ENCODE measurements around the gene PTCHD1. TPM values are rescaled to one million over a fixed set of nuclear protein-coding genes. Genes with fewer than 3 reads are reported as not detected.

The PTCHD1 gene
- polyA plus RNA-seq, 6 donors from 2014 or later, result not detected

DNA sequence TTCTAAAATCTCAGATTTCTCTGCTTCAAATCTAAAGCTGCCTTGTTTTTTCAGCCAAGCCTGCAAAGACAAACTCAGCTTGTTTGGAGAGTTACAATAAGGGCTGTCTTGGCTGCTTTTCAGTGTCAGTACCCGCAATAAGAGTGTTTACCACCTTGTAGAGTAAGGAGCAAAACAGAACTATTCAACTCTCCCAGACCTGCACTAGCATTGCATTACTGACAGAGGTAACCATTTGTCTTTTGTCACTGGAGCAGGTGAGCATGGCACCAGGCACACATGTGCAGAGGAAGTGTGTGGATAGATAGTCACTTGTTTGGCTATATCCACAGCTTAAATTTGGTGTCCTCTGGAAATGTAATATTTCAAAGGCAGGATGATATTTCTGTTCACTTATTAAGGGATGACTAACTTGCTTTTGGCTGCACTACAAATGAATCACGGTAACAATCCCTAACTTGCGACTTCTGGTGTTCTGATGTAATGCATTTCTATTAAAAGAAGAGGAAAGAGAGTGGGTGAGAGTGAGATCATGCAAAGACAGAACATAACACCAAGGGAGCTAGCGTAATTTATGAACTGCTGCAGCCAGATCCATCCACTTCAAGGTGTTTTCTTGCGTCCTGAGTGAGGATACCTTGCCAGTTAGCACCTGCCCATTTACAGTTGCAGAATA lies 38.6 kb downstream of the PTCHD1 start:
- DNase-seq, result no peak
- peaks cover 0 to 3% (median 0%) of the 10 kb centered on the region in 7 donors for H3K9me3 Mint-ChIP-seq
- H3K4me3 Mint-ChIP-seq, result no peak overlapping the region
- H3K27me3 Mint-ChIP-seq, result peaks cover 0 to 21% (median 0%) of the 10 kb centered on the region in 3 donors
- H3K27ac Mint-ChIP-seq, result no peak overlapping the region
- no peak for ATAC-seq (ENCODE audit: low read depth in 2 of 2)
- no peaks in the 10 kb centered on the region for H3K36me3 Mint-ChIP-seq
- no peaks in the 10 kb centered on the region for H3K4me1 Mint-ChIP-seq

- Mint-ChIP-seq H3K27ac (peak overlapping the region in 1 of 6 donors; percentile 51), H3K9me3 (peaks cover 0 to 2% (median 0%) of the 10 kb centered on the region in 7 donors)
These were observed 39.6 kb downstream of the PTCHD1 start for GRCh38 chrX:23374291-23374690.

DNA sequence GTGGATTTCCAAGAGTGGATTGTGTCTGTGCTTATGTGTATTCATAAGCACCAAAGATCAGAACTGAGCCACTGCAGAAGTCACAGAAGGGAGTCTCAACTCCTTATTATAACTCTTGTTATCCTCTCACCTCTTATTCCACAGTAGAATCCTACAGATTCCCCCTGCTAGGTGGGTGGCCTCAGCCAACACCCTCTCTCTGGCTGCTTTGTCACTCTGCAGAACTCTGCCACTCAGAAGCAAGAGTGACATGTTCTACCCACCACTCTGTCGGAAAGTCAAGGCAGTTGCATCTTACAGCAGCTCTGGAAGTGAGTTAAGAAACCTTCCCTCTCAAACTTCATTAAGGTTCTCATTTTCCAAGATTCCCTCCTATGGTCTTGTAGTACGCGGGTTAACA lies 41.9 kb downstream of the PTCHD1 start:
- Mint-ChIP-seq H3K4me3 (no peak overlapping the region), H3K36me3 (no peaks in the 10 kb centered on the region)
- no peak for ATAC-seq (ENCODE audit: low read depth in 2 of 2)

More at GRCh38 chrX:23374291-23374690, 39.6 kb downstream of the PTCHD1 start:
- DNase-seq (no peak), ATAC-seq (ENCODE audit: low read depth in 2 of 2) (no peak)
- Mint-ChIP-seq H3K36me3 (no peaks in the 10 kb centered on the region), H3K4me3 (peak overlapping the region in 1 of 8 donors; percentile 42), H3K4me1 (no peaks in the 10 kb centered on the region), H3K27me3 (peaks cover 0 to 21% (median 0%) of the 10 kb centered on the region in 3 donors)

DNA sequence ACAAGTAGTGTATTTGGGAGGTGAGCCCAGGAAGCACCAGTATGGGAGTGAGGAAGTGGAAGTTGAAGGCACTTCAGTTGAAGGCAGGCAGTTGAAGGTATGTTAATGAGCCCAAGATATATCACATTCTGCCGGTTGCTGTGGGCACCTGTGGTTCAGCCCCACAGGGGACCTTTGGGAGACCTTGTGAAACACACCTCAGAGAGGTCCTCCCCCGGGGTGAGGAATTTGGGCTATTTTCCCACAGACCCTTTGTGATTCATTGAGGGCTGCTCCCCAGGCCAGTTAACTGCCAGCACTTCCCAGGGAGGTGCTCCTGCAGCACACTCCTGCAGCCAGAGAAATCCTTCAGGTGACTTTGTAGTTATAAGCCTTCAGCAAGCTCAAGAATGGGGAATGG lies 45.9 kb downstream of the PTCHD1 start:
- peaks cover 0 to 33% (median 6%) of the 10 kb centered on the region in 3 donors for H3K27me3 Mint-ChIP-seq
- H3K36me3 Mint-ChIP-seq, result no peaks in the 10 kb centered on the region
- no peak overlapping the region for H3K4me3 Mint-ChIP-seq
- ATAC-seq (ENCODE audit: low read depth in 2 of 2), result no peak
- no peak for DNase-seq
- H3K9me3 Mint-ChIP-seq, result peaks cover 0 to under 1% (median 0%) of the 10 kb centered on the region in 7 donors
- peaks cover 5 to 7% (median 5%) of the 10 kb centered on the region in 3 donors for H3K4me1 Mint-ChIP-seq
- no peak overlapping the region for H3K27ac Mint-ChIP-seq

More for the DNA sequence above, 41.9 kb downstream of the PTCHD1 start:
- H3K4me1 Mint-ChIP-seq, result peaks cover under 1 to 4% (median under 1%) of the 10 kb centered on the region in 3 donors
- H3K27me3 Mint-ChIP-seq, result peaks cover 0 to 35% (median under 1%) of the 10 kb centered on the region in 3 donors
- H3K27ac Mint-ChIP-seq, result peak overlapping the region in 1 of 6 donors; percentile 45
- DNase-seq, result no peak
- H3K9me3 Mint-ChIP-seq, result peaks cover 0 to 2% (median 0%) of the 10 kb centered on the region in 7 donors

DNA sequence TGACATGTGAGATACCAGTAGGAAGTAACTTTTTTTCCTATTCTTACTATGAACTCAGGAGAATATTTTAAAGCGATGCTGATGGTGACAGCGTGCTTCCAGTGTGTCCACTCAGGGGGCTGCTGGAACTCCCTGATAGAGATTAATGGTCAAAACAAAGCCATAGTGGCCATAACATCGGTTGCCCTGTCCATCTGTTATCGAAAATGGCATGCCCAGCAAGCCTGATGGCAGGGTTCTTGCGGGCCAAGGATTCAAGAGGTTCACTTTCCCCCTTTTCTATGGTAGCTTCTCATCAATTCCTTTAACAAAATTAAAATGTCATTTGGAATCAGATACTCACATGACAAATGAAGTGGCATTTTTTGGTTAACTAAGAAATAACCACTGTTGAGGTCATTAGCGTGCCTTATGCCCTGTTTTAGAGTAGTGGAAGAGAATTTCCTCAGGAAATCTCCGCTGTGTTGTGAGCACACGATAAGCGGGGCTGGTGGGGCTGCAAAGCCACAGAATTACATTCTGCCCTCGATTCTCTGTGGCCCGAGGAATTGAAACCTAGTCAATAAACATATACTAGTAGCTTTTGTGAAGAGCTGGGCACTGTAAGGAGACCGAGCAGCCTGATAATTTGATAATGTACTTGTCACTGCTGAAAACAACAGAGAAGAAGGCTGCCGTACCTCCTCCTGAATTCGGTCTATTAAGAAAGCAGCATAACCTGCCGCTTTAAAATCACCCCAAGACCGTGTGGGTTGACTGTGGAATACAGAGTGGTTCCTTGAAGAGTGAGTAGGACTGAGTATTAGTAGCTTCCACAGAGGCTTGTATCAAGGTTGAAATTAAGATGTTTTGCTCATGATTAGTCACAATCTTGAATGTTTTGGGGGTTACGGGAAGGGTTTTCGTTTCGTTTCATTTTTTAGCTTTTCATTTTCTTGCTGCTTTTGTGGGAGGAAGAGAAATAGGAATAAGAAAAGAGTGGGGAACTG lies 46.7 kb downstream of the PTCHD1 start:
- Mint-ChIP-seq H3K9me3 (no peaks in the 10 kb centered on the region), H3K27me3 (peaks cover 0 to 28% (median 6%) of the 10 kb centered on the region in 3 donors), H3K4me3 (peak overlapping the region in 3 of 8 donors; percentile 0 to 40 (median 22)), H3K36me3 (no peaks in the 10 kb centered on the region), H3K27ac (no peak overlapping the region), H3K4me1 (peaks cover 5 to 7% (median 5%) of the 10 kb centered on the region in 3 donors)
- no peak for ATAC-seq (ENCODE audit: low read depth in 2 of 2)
- no peak for DNase-seq

- H3K27ac Mint-ChIP-seq, result no peak overlapping the region
- no peak for ATAC-seq (ENCODE audit: low read depth in 2 of 2)
- H3K9me3 Mint-ChIP-seq, result no peaks in the 10 kb centered on the region
- peaks cover 5 to 7% (median 5%) of the 10 kb centered on the region in 3 donors for H3K4me1 Mint-ChIP-seq
- DNase-seq, result no peak
- H3K4me3 Mint-ChIP-seq, result no peak overlapping the region
- no peaks in the 10 kb centered on the region for H3K36me3 Mint-ChIP-seq
- H3K27me3 Mint-ChIP-seq, result peaks cover 0 to 20% (median 6%) of the 10 kb centered on the region in 3 donors
These were observed 47.9 kb downstream of the PTCHD1 start for GRCh38 chrX:23382572-23382971.

DNA sequence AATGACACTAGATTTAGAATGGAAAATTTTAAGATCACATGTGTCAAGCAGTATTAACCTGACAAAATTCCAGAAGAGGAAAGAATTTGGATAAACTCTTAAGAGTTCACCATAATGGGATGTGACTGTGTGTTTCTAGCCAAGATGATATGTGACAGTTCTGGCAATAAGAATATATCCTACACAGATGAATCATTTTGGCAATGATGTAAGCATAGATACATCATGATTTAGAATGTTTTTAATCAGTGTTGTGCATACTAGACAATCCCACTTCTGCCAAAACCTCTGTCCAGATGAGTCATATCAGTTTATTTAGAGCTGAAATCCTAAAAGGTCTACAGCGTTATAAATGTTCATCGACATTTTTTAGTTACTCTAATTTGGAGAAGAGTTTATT lies 48.8 kb downstream of the PTCHD1 start:
- Mint-ChIP-seq H3K36me3 (no peaks in the 10 kb centered on the region), H3K9me3 (no peaks in the 10 kb centered on the region), H3K4me3 (no peak overlapping the region), H3K27ac (no peak overlapping the region), H3K27me3 (peaks cover 0 to 20% (median 6%) of the 10 kb centered on the region in 3 donors), H3K4me1 (peaks cover 5 to 7% (median 5%) of the 10 kb centered on the region in 3 donors)
- no peak for DNase-seq
- ATAC-seq (ENCODE audit: low read depth in 2 of 2), result no peak

DNA sequence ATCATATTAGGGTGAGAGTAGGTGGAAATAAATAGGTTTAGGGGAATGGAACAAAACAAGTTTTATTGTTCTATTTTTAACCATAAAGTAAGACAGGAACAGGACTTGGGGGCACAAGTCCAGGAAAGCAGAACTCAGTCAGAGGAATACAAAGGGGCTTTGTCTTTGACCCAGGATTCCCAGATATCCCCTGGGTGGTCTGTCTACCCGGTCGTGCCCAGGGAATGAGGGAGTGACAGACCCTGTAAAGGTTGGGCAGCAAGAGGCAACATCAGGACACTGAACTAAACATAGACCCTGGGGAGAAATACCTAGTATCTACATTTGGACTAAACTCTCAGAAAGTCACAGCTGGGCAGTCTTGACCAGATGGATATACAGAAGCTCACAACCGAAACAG lies 50.6 kb downstream of the PTCHD1 start:
- Mint-ChIP-seq H3K27ac (no peak overlapping the region), H3K36me3 (no peaks in the 10 kb centered on the region), H3K4me3 (no peak overlapping the region), H3K27me3 (peaks cover 0 to 11% (median 6%) of the 10 kb centered on the region in 3 donors), H3K9me3 (peaks cover 0 to 2% (median 0%) of the 10 kb centered on the region in 7 donors), H3K4me1 (peaks cover 5 to 7% (median 5%) of the 10 kb centered on the region in 3 donors)
- ATAC-seq (ENCODE audit: low read depth in 2 of 2), result no peak
- no peak for DNase-seq

DNA sequence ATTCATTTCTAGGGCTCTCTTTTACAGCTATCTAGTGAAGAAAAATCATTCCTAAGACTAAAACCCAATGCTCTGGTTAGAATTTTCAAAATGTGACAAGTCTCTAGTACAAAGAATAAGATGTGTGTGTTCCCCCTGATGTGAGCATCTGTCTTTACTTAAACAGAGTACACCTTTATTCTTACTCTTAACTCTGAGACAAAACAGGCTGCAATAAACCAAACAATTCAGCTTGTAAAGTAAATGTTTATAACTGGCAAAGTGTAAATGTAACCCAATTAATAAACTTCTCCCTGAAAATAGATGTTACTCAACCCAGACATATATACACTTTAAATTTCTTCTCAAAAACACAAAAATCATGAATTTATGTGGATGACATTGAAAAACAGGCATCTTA lies 51.6 kb downstream of the PTCHD1 start:
- DNase-seq, result no peak
- Mint-ChIP-seq H3K4me3 (no peak overlapping the region), H3K9me3 (peaks cover 0 to 2% (median 0%) of the 10 kb centered on the region in 7 donors)

DNA sequence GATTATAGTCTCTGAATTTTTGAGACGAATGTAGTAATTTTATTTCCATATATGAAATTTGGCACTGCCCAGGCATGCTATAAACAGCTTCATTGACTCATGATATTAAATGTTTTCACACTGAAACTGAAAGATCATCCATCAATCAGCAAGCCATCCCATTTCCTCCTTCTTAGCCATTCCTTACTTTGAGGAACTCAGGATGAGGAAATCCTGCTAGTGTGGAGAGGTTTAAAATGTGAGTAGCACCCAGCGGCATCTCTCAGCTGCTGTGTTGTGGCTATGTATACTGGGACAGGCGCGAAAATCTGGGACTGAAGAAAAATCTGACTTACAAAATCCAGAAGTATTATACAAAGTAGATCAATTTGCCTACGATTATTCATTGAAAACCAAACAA lies 52.1 kb downstream of the PTCHD1 start:
- no peak for ATAC-seq (ENCODE audit: low read depth in 2 of 2)
- H3K4me1 Mint-ChIP-seq, result peaks cover 2 to 3% (median 3%) of the 10 kb centered on the region in 3 donors
- peaks cover 0 to 2% (median 0%) of the 10 kb centered on the region in 7 donors for H3K9me3 Mint-ChIP-seq

More for the DNA sequence above, 51.6 kb downstream of the PTCHD1 start:
- Mint-ChIP-seq H3K36me3 (no peaks in the 10 kb centered on the region), H3K27ac (no peak overlapping the region), H3K4me1 (peaks cover 5% of the 10 kb centered on the region in 3 donors), H3K27me3 (peaks cover 0 to 9% (median 6%) of the 10 kb centered on the region in 3 donors)
- ATAC-seq (ENCODE audit: low read depth in 2 of 2), result no peak

DNA sequence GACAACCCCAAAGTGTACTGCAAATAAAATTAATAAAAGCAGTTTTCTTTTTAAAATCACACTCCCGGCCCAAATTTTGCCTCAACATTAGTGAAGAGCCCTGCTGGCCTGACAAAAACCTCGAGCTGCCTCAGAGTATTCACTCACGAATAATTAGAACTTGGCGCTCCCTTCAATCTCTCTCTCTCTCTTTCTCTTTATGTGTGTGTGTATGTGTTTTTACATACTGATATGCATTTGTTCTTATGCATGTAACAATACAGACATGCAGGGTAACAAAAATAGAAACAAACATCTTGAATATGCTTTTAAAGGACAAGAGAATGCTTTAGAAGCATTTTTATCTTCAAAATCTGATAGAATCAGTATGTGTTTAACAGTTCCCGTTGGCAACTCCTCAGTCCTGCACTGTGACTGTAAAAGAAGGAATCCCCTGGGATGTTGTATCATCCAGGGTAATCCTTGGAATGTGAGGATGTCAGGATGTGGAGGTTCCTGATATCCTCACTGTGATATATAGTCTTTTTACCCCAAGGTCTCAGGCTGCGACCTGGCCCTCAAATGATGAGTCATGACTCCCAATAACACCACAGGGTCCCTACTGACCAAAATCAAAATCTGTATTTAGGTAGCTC lies 53.0 kb downstream of the PTCHD1 start:
- no peak overlapping the region for H3K4me3 Mint-ChIP-seq
- no peak overlapping the region for H3K27ac Mint-ChIP-seq
- peaks cover 0 to 2% (median 0%) of the 10 kb centered on the region in 7 donors for H3K9me3 Mint-ChIP-seq
- no peaks in the 10 kb centered on the region for H3K4me1 Mint-ChIP-seq
- no peak for DNase-seq
- no peak for ATAC-seq (ENCODE audit: low read depth in 2 of 2)
- no peaks in the 10 kb centered on the region for H3K27me3 Mint-ChIP-seq
- H3K36me3 Mint-ChIP-seq, result no peaks in the 10 kb centered on the region

More for the DNA sequence above, 52.1 kb downstream of the PTCHD1 start:
- Mint-ChIP-seq H3K4me3 (no peak overlapping the region), H3K27ac (no peak overlapping the region), H3K27me3 (peaks cover 0 to 5% (median 3%) of the 10 kb centered on the region in 3 donors), H3K36me3 (no peaks in the 10 kb centered on the region)
- DNase-seq, result no peak

- no peaks in the 10 kb centered on the region for H3K27me3 Mint-ChIP-seq
- no peak overlapping the region for H3K27ac Mint-ChIP-seq
- no peak overlapping the region for H3K4me3 Mint-ChIP-seq
- H3K36me3 Mint-ChIP-seq, result no peaks in the 10 kb centered on the region
- H3K9me3 Mint-ChIP-seq, result peaks cover 0 to 2% (median 0%) of the 10 kb centered on the region in 7 donors
- DNase-seq, result no peak
- H3K4me1 Mint-ChIP-seq, result no peaks in the 10 kb centered on the region
- ATAC-seq (ENCODE audit: low read depth in 2 of 2), result no peak
These were observed 54.6 kb downstream of the PTCHD1 start for GRCh38 chrX:23389196-23389792.

All from naive B cell (primary cell).